AG09309 (cell line): Measurements from ENCODE around the gene ALDH3B2.
A peak's percentile ranks its signal among the peaks of the same experiment; 100 is the strongest.
"Not testable (repeated sequence)": the region's sequence is repeated elsewhere in the genome, so short reads cannot be mapped to it uniquely, and the experiment has no call there.

ENCODE experiments used
- DNase-seq: peaks from one replicate; pipeline ENCODE4 v3.0.0-alpha.2; 2010; ENCODE audit warnings: low read depth
- H3K4me3 ChIP-seq: 2 replicates; pipeline ENCODE4 v1.5.1; 2011; ENCODE audit warnings: mild to moderate bottlenecking, low read depth, low read length, moderate library complexity; ENCODE audit not compliant: control insufficient read depth
- CTCF ChIP-seq: IDR thresholded peaks from 2 replicates; pipeline ENCODE4 v1.5.1; 2011; ENCODE audit warnings: mild to moderate bottlenecking, low read depth, low read length, inconsistent platforms; ENCODE audit not compliant: insufficient read depth, control insufficient read depth; ENCODE audit errors: missing control alignments

ALDH3B2 gene

DNA sequence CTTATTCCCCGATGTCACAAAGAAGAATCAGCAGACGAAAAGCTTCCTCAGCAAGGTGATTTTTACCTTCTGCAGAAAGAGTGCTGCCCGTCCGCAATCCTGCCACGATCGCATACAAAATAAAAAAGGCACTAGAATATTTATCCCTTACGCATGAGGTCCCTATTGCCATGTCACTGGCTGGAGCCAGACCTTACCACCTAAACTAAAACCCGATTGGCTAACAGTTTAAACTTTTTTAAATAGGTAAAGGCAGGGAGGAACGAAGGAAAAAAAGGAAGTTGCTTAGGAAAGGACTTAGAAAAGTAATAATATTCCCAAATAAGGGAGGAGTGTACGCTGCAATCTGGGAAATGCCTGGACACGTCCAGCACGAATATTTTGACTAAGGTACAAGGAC is 21.2 kb upstream of the ALDH3B2 start:
- H3K4me3 ChIP-seq: no peak overlapping the region
- no peak for TF ChIP-seq CTCF
- DNase-seq: no peak

- DNase-seq: no peak
- TF ChIP-seq CTCF: no peak
- no peak overlapping the region for H3K4me3 ChIP-seq
Observed at GRCh38 chr11:67694875-67695555, 20.6 kb upstream of the ALDH3B2 start.

DNA sequence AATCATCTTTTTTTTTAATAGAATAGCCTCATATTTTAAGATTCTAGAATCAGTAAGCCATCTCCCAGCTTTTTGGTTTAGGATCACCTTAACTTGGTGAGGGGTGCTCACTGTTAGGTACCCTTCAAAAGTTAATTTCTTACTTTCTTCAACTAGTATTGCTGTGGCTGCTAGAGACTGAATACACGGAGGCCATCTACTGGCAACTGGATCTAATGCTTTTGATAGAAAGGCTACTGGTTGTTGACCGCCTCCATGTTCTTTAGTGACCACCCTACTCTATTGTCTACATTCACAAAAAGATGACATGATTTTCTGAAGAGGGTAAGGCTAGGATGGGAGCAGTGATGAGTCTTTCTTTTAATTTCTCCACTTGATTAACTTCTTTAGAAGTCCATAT is 16.7 kb upstream of the ALDH3B2 start:
- TF ChIP-seq CTCF: peak; percentile 26
- H3K4me3 ChIP-seq: no peak overlapping the region
- no peak for DNase-seq

GRCh38 chr11:67689178-67689577 is 14.8 kb upstream of the ALDH3B2 start:
- no peak for DNase-seq
- H3K4me3 ChIP-seq: no peak overlapping the region
- no peak for TF ChIP-seq CTCF

DNA sequence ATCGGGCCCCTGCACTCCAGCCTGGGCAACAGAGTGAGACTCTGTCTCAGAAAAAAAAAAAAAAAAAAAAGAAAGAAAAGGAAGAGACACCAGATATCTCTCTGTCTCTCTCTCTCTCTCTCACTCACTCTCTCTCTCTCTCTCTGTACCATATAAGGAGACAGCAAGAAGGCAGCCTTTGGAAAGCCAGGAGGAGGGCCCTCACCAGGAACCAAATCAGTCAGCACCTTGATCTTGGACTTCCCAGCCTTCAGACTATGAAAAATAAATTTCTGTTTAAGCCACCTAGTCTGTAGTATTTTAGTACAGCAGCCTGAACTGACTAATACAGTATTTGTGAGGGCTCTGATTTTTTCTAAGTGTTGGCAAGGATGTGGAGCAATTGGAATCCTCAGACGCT is 13.6 kb upstream of the ALDH3B2 start:
- TF ChIP-seq CTCF: no peak
- no peak overlapping the region for H3K4me3 ChIP-seq
- no peak for DNase-seq

- DNase-seq, H3K4me3 ChIP-seq: not testable (repeated sequence)
Observed at GRCh38 chr11:67685641-67686332, 11.4 kb upstream of the ALDH3B2 start.

GRCh38 chr11:67682126-67683034 is 8.0 kb upstream of the ALDH3B2 start:
- DNase-seq, H3K4me3 ChIP-seq: not testable (repeated sequence)
